C4-2B (cell line): ENCODE data around the gene ING5.

Experiments used
- CTCF ChIP-seq: fragments of 450-650 bp; conservative IDR thresholded peaks from 2 replicates; pipeline ENCODE4 v1.5.1; 2017; ENCODE audit warnings: mild to moderate bottlenecking
- ZFX ChIP-seq: fragments of 450-650 bp; IDR thresholded peaks from 2 replicates; pipeline ENCODE4 v1.6.1; 2017

DNA sequence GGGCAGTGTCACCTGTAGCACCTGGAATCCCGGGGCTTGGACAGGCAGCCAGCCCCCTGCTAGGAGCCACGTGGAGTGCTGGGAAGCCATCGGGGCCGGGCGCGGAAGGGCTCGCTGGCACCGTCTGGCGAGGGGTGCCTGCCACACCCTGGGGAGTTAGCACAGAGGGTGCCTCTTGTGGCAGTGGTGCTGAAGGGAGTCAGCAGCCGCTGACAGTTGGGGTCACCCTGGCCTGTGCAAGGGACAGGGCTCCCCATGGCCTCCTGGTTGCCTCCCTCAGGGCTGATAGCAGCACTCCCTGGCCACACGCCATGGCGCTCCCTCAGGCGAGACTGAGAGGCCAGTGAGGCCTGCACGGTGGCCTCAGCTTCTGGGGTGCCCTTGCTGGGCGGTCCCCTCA lies 18.7 kb downstream of the ING5 start:
- no peak for TF ChIP-seq CTCF
- TF ChIP-seq ZFX: no peak
